ENCODE results near the gene CLDN20. TPM values are rescaled to one million over a fixed set of nuclear protein-coding genes. Genes with fewer than 3 reads are reported as not detected.
A peak's percentile ranks its signal among the peaks of the same experiment; 100 is the strongest.

Gene CLDN20
- total and polyA plus RNA-seq, 2 of the 8 experiments (the other 6 are each of a cell fraction or from before 2014, with no cell fraction given), result not detected

- 0 out of 2 replicates have a peak overlapping the region, but pooled peaks have one; percentile 3 for H3K27ac ChIP-seq (ENCODE audit: low read depth, low read length)
- H3K9me3 ChIP-seq (ENCODE audit: insufficient read depth in 2 of 2, low read depth in 1 of 2, low read length in 1 of 2), result no peaks in the 10 kb centered on the region
- peaks cover 0 to 14% of the 10 kb centered on the region in 2 experiments; a peak in 2 of 4 replicates for H3K79me2 ChIP-seq (ENCODE audit: control insufficient read depth in 1 of 2, insufficient read depth in 2 of 2, low read length in 2 of 2)
- H2BK5ac ChIP-seq (ENCODE audit: low read depth, low read length), result no peak overlapping the region
- H2BK15ac ChIP-seq (ENCODE audit: low read length), result no peak overlapping the region
- H2BK12ac ChIP-seq (ENCODE audit: low read depth, low read length), result no peak overlapping the region
- H3K23ac ChIP-seq (ENCODE audit: insufficient read length), result no peak overlapping the region
- H3K18ac ChIP-seq (ENCODE audit: extremely low read depth, low read length), result no peak overlapping the region
- ChIA-PET POLR2A (ENCODE audit: partially characterized antibody) (interaction anchor here (1.3 kb wide), 1 partner anchor 12 kb away, joined by 3 read pairs; no protein-coding TSS in a partner anchor), CTCF (ENCODE audit: partially characterized antibody) (interaction anchor here (1.0 to 1.6 kb wide), 2 partner anchors 12 to 15 kb away, joined by 3 to 4 read pairs; no protein-coding TSS in a partner anchor)
- no peak overlapping the region for H4K5ac ChIP-seq (ENCODE audit: insufficient read length, low read depth, low read length)
- no peaks in the 10 kb centered on the region for H3K23me2 ChIP-seq (ENCODE audit: low read depth, low read length)
- H3K4me1 ChIP-seq (replicated peaks in 1 of 4; ENCODE audit: control insufficient read depth in 3 of 4, insufficient read depth in 4 of 4, low read length in 3 of 4), result peaks cover 0 to 5% (median 0%) of the 10 kb centered on the region in 4 experiments; a peak in 1 of 7 replicates
- H2BK20ac ChIP-seq (ENCODE audit: low read length), result no peak overlapping the region
- H4K8ac ChIP-seq (ENCODE audit: extremely low read depth, insufficient read depth, low read length), result no peak overlapping the region
- peaks cover 2 to 52% (median 11%) of the 10 kb centered on the region in 4 experiments; a peak in 5 of 8 replicates for H3K36me3 ChIP-seq (ENCODE audit: control insufficient read depth in 2 of 4, insufficient read depth in 4 of 4, low read length in 3 of 4)
- no peak overlapping the region for H2AK5ac ChIP-seq (ENCODE audit: low read depth, low read length)
- no peaks in the 10 kb centered on the region; the same call in none of the 2 replicates for H3K79me1 ChIP-seq (ENCODE audit: low read depth, low read length)
- peaks cover 0 to 1% of the 10 kb centered on the region in 2 experiments for H4K20me1 ChIP-seq (replicated peaks in 1 of 2; ENCODE audit: control insufficient read depth in 1 of 2, insufficient read depth in 2 of 2, low read length in 2 of 2)
- no peak overlapping the region for H3K4ac ChIP-seq (replicated peaks; ENCODE audit: insufficient read length, low read depth, low read length)
- H3K56ac ChIP-seq (replicated peaks; ENCODE audit: insufficient read length, low read depth, low read length), result no peak overlapping the region
- H2AFZ ChIP-seq (ENCODE audit: low read length), result no peak overlapping the region
- H2BK120ac ChIP-seq (replicated peaks; ENCODE audit: low read depth, low read length), result no peak overlapping the region
- no peak overlapping the region for H3K4me2 ChIP-seq (ENCODE audit: insufficient read depth in 1 of 2, low read depth in 2 of 2, low read length in 2 of 2)
- no peak overlapping the region for H3K4me3 ChIP-seq (ENCODE audit: extremely low read depth in 1 of 4, insufficient read depth in 2 of 4, low read depth in 3 of 4, low read length in 4 of 4)
- H3K9ac ChIP-seq (replicated peaks in 1 of 4; ENCODE audit: extremely low read depth in 1 of 4, low read depth in 3 of 4, low read length in 3 of 4), result no peak overlapping the region
- no peak overlapping the region for H3K14ac ChIP-seq (ENCODE audit: insufficient read length)
- 75% methylated on average over 4 of the region's 4 CpGs; no CpG with 5 or more reads in 1 of the 2 experiments for WGBS, 2 experiments (ENCODE audit: extremely low coverage in 1 of 2, insufficient coverage in 1 of 2, insufficient read length in 1 of 2, insufficient replicate concordance in 2 of 2, low coverage in 1 of 2, low lambda C conversion rate in 2 of 2, missing lambda C conversion rate in 1 of 2)
- FAIRE-seq, result no peak
- H3K27me3 ChIP-seq (replicated peaks in 1 of 4; ENCODE audit: control insufficient read depth in 3 of 4, extremely low read depth in 1 of 4, insufficient read depth in 3 of 4, low read length in 3 of 4), result no peaks in the 10 kb centered on the region
- H4K91ac ChIP-seq (replicated peaks; ENCODE audit: insufficient read length, low read length), result no peak overlapping the region
- DNase-seq (ENCODE audit: low read depth in 1 of 2, low spot score in 2 of 2), result no peak
- TF ChIP-seq RNF2 (IDR thresholded peaks at IDR 0.05; ENCODE audit: borderline replicate concordance, low read depth, low read length, missing control alignments, poor library complexity, severe bottlenecking) (no peak), CHD2 (IDR thresholded peaks at IDR 0.05; ENCODE audit: low read length) (no peak), ZNF274 (IDR thresholded peaks at IDR 0.05; ENCODE audit: borderline replicate concordance, extremely low read depth, low read length) (no peak), E2F6 (IDR thresholded peaks at IDR 0.05) (no peak), TBP (IDR thresholded peaks at IDR 0.05; ENCODE audit: low read depth, low read length) (no peak), BCL11A (IDR thresholded peaks at IDR 0.05; ENCODE audit: low read depth in 2 of 2, low read length in 2 of 2) (no peak), ATF3 (IDR thresholded peaks at IDR 0.05; ENCODE audit: insufficient read depth, low read depth, low read length) (no peak), FOSL1 (IDR thresholded peaks at IDR 0.05; ENCODE audit: insufficient read depth, low read depth, low read length) (no peak), CEBPB (IDR thresholded peaks at IDR 0.05; ENCODE audit: low read depth, low read length) (no peak), RBBP5 (IDR thresholded peaks at IDR 0.05; ENCODE audit: borderline replicate concordance, low read depth, low read length) (no peak), EZH2 (IDR thresholded peaks at IDR 0.05; ENCODE audit: low read depth, low read length, severe bottlenecking) (no peak)
Measured at GRCh38 chr6:155303361-155303870, 39.6 kb downstream of the CLDN20 start.

Measured in H1 (cell line).